Omental fat pad (tissue), 4 donors: ENCODE results near the gene AVL9. TPM values are rescaled to one million over a fixed set of nuclear protein-coding genes. Genes with fewer than 3 reads are reported as not detected.
"Not testable (repeated sequence)": the region's sequence is repeated elsewhere in the genome, so short reads cannot be mapped to it uniquely, and the experiment has no call there.

Experiments
- ATAC-seq: fragments of 150-250 bp; one replicate; pipeline ENCODE4 v1.9.1; 2016; ENCODE audit warnings: mild to moderate bottlenecking, moderate library complexity; ENCODE audit not compliant: low FRiP score
- DNase-seq: peaks from one replicate; pipeline ENCODE4 v3.0.0-alpha.2; 2019; ENCODE audit warnings: low spot score
- total RNA-seq, 4 donors: library from RNA; depleted of rRNA; stranded (reverse); fragments of >200 nt; gene quantifications; one replicate each; pipeline ENCODE4 v1.1.0, GENCODE V29; 2016
- TF ChIP-seq, protein P1 (sequence below), 3 donors: fragments of 450-650 bp; IDR thresholded peaks; one replicate each; pipeline ENCODE4 v1.5.1; 2016 to 2017; ENCODE audit warnings: antibody characterized with exemption in 3 of 3, mild to moderate bottlenecking in 3 of 3, moderate library complexity in 2 of 3

AVL9 gene
- total RNA-seq, 4 donors from 2014 or later, result 20.7 to 42.2 (median 29.2) TPM

DNA sequence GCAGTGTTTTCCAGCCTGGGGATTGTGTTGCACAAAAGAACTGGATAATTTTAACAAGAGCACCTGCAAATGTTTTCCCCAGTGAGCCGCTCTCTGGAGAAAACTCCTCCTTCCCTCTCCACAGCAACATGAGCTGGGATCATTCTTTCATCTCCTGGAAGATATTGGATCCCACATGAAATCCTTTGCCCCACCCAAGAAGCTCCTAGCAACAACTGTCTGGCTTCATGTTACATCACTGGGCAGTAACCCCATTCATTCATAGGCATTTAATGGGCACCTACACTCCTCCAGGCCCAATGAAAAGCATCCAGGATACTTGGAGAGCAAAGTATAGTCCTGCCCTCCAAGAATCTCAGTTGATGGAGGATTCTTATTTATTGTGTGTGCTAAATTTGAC lies 32.3 kb upstream of the AVL9 start:
- no peak for DNase-seq
- no peak for ATAC-seq
- TF ChIP-seq, protein P1, sequence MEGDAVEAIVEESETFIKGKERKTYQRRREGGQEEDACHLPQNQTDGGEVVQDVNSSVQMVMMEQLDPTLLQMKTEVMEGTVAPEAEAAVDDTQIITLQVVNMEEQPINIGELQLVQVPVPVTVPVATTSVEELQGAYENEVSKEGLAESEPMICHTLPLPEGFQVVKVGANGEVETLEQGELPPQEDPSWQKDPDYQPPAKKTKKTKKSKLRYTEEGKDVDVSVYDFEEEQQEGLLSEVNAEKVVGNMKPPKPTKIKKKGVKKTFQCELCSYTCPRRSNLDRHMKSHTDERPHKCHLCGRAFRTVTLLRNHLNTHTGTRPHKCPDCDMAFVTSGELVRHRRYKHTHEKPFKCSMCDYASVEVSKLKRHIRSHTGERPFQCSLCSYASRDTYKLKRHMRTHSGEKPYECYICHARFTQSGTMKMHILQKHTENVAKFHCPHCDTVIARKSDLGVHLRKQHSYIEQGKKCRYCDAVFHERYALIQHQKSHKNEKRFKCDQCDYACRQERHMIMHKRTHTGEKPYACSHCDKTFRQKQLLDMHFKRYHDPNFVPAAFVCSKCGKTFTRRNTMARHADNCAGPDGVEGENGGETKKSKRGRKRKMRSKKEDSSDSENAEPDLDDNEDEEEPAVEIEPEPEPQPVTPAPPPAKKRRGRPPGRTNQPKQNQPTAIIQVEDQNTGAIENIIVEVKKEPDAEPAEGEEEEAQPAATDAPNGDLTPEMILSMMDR (IDR thresholded peaks at IDR 0.05), result no peak

DNA sequence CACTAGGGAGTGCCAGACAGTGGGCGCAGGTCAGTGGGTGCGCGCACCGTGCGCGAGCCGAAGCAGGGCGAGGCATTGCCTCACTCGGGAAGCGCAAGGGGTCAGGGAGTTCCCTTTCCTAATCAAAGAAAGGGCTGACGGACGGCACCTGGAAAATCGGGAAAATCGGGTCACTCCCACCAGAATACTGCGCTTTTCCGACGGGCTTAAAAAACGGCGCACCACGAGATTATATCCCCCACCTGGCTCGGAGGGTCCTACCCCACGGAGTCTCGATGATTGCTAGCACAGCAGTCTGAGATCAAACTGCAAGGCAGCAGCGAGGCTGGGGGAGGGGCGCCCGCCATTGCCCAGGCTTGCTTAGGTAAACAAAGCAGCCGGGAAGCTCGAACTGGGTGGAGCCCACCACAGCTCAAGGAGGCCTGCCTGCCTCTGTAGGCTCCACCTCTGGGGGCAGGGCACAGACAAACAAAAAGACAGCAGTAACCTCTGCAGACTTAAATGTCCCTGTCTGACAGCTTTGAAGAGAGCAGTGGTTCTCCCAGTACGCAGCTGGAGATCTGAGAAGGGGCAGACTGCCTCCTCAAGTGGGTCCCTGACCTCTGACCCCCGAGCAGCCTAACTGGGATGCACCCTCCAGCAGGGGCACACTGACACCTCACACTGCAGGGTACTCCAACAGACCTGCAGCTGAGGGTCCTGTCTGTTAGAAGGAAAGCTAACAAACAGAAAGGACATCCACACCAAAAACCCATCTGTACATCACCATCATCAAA lies 30.5 kb upstream of the AVL9 start:
- DNase-seq, ATAC-seq: not testable (repeated sequence)

DNA sequence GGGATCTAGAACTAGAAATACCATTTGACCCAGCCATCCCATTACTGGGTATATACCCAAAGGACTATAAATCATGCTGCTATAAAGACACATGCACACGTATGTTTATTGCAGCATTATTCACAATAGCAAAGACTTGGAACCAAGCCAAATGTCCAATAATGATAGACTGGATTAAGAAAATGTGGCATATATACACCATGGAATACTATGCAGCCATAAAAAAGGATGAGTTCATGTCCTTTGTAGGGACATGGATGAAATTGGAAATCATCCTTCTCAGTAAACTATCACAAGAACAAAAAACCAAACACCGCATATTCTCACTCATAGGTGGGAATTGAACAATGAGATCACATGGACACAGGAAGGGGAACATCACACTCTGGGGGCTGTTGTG lies 25.3 kb upstream of the AVL9 start:
- ATAC-seq, DNase-seq: not testable (repeated sequence)

DNA sequence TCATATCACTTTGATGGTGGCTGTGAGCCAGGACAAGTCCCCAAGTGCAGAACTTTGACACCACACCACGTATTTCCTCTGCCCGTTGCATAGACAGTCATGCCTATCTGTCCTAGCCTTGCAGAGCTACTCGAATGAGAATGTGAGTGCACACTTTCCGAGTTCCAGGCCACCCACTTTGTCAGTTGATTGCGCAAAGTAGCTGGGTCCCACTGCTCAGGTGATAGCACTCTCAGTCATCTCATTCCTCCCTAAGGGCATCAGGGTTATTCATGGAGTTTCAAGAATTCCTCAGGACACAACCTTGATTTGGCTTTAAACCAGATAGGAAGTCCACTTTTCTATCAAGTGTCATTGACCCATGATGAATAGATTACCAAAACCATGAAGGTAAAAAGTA lies 24.4 kb upstream of the AVL9 start:
- DNase-seq (no peak), ATAC-seq (no peak)
- TF ChIP-seq, protein P1 (IDR thresholded peaks at IDR 0.05), result no peak

DNA sequence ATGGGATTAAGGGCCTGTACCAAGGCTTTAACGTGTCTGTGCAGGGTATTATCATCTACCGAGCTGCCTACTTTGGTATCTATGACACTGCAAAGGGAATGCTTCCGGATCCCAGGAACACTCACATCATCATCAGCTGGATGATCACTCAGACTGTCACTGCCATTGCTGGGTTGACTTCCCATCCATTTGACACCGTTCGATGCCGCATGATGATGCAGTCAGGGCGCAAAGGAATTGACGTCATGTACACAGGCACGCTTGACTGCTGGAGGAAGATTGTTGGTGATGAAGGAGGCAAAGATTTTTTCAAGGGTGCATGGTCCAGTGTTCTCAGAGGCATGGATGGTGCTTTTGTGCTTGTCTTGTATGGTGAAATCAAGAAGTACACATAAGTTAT lies 23.3 kb upstream of the AVL9 start:
- TF ChIP-seq, protein P1 (IDR thresholded peaks at IDR 0.05), result no peak
- DNase-seq (no peak), ATAC-seq (no peak)

DNA sequence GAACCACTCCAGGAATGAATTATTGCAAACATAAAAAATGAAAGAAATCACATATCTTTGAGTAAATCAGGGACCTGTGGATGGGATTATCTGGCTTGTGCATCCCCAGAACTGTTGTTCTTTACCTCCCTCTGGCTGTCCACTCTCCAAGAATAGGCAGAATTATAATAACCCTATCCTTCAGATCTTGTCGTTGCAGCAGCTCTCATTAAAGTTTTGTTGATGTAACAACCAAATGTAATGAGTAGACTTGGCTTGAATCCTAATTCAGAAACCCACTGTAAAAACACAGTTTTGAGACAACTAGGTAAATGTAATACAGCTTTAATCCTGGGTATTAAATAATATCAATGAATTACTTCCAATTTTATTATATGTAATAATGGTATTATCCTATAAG lies 21.3 kb upstream of the AVL9 start:
- ATAC-seq, result no peak
- TF ChIP-seq, protein P1 (IDR thresholded peaks at IDR 0.05), result no peak
- no peak for DNase-seq

DNA sequence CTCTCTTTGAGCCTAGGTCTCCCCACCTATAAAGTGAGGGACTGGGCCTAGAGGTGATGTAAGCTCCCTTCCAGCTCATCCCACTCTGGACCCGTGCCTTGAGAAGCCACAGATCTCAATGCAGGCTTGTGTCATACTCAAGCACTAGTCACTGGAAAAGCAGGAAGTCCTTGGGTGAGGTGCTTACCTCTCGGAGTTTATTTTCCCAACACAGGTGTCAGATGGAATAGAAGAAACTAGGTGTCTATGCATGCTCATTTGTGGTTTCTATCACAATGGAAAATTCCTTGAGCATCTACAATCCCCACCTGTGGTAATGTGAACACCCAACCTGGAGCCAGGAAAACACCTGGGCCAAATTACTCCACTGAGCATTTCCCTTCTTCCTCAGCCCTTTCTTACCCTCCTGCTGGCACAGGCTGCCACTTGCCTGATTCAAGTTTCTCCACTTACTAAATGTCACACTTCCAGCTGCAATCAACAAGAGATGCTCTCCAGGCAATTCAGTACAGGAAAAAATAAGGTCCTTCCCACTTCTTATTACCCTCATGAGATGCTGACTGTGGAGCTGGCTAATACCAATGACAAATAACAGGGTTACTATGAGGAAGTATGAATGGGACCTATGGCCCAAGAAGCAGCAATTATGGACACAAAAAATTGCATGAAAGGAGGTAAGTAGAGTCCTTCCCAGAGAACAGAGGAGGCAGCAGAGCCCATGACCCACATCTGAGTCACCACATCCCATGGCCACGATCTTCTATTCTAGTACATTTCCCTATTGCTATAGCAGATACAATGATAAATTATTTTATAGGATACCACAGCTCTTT lies 18.3 kb upstream of the AVL9 start:
- no peak for DNase-seq
- no peak for ATAC-seq
- TF ChIP-seq, protein P1 (IDR thresholded peaks at IDR 0.05), result no peak

DNA sequence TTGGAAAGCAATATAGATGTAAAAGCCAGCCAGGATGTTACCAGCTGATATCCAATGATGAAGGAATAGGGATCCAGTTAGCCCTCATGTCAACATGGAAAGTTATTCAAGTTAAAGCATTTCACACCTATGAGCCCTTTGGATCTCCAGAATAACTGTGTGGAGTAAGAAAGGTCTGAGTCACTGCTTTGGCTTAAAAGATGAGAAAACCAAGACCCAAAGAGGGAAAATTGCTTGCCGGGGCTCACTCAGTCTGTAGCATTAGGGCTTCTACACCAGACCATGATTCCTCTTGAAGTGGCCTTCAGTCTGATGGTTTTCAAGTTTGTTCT lies 17.7 kb upstream of the AVL9 start:
- TF ChIP-seq, protein P1 (IDR thresholded peaks at IDR 0.05), result no peak
- ATAC-seq (no peak), DNase-seq (no peak)
